Osteoblast (primary cell): ENCODE results near the gene KRTAP10-1. TPM values are rescaled to one million over a fixed set of nuclear protein-coding genes. Genes with fewer than 3 reads are reported as not detected.

ENCODE experiments used
- DNase-seq: peaks from one replicate; pipeline ENCODE4 v3.0.0; 2011; ENCODE audit warnings: low spot score, mixed read lengths; ENCODE audit not compliant: insufficient read length; ENCODE audit errors: missing footprints
- H2AFZ ChIP-seq: 2 replicates; pipeline ENCODE4 v1.6.0; 2011; ENCODE audit warnings: mild to moderate bottlenecking, low read length
- H3K27ac ChIP-seq: 2 replicates; pipeline ENCODE4 v1.5.1; 2011; ENCODE audit warnings: mild to moderate bottlenecking, low read depth, low read length, moderate library complexity
- H3K27me3 ChIP-seq: 2 replicates; pipeline ENCODE4 v1.6.0; 2012; ENCODE audit warnings: mild to moderate bottlenecking, control low read depth, inconsistent platforms, low read length, moderate library complexity; ENCODE audit not compliant: insufficient read depth
- H3K36me3 ChIP-seq: 2 replicates; pipeline ENCODE4 v1.5.1; 2011; ENCODE audit warnings: mild to moderate bottlenecking, low read length, control low read depth, moderate library complexity; ENCODE audit not compliant: insufficient read depth
- H3K4me1 ChIP-seq: 2 replicates; pipeline ENCODE4 v1.5.1; 2011; ENCODE audit warnings: mild to moderate bottlenecking, low read length, control low read depth, moderate library complexity; ENCODE audit not compliant: insufficient read depth
- H3K4me2 ChIP-seq: 2 replicates; pipeline ENCODE4 v1.6.0; 2011; ENCODE audit warnings: mild to moderate bottlenecking, low read length; ENCODE audit not compliant: insufficient read depth
- H3K4me3 ChIP-seq: fragments of 200-600 bp; sonication (generic); 3 replicates; pipeline ENCODE4 v1.5.1; 2012; ENCODE audit warnings: mild to moderate bottlenecking, low read length, inconsistent platforms; ENCODE audit not compliant: insufficient read depth
- H3K79me2 ChIP-seq: 2 replicates; pipeline ENCODE4 v1.6.0; 2012; ENCODE audit warnings: mild to moderate bottlenecking, low read length, control low read depth, inconsistent platforms; ENCODE audit not compliant: insufficient read depth
- H3K9me3 ChIP-seq: 2 replicates; pipeline ENCODE4 v1.5.1; 2011; ENCODE audit warnings: low read depth, low read length, control low read depth
- H4K20me1 ChIP-seq: 2 replicates; pipeline ENCODE4 v1.6.0; 2012; ENCODE audit warnings: mild to moderate bottlenecking, low read length, control low read depth; ENCODE audit not compliant: insufficient read depth
- total RNA-seq: library from RNA; depleted of rRNA; stranded (reverse); fragments of >200 nt; gene quantifications from 2 replicates; pipeline ENCODE4 v1.2.3, GENCODE V29; 2012
- TF ChIP-seq, protein P1 (sequence below): IDR thresholded peaks from 2 replicates; pipeline ENCODE4 v1.5.1; 2011; ENCODE audit warnings: mild to moderate bottlenecking, low read depth, low read length, moderate library complexity; ENCODE audit errors: extremely low read depth

KRTAP10-1 gene
- total RNA-seq, 1 donor: not detected

- no peak for DNase-seq
- TF ChIP-seq, protein P1, sequence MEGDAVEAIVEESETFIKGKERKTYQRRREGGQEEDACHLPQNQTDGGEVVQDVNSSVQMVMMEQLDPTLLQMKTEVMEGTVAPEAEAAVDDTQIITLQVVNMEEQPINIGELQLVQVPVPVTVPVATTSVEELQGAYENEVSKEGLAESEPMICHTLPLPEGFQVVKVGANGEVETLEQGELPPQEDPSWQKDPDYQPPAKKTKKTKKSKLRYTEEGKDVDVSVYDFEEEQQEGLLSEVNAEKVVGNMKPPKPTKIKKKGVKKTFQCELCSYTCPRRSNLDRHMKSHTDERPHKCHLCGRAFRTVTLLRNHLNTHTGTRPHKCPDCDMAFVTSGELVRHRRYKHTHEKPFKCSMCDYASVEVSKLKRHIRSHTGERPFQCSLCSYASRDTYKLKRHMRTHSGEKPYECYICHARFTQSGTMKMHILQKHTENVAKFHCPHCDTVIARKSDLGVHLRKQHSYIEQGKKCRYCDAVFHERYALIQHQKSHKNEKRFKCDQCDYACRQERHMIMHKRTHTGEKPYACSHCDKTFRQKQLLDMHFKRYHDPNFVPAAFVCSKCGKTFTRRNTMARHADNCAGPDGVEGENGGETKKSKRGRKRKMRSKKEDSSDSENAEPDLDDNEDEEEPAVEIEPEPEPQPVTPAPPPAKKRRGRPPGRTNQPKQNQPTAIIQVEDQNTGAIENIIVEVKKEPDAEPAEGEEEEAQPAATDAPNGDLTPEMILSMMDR: no peak
- H3K9me3 ChIP-seq: peaks cover 14% of the 10 kb centered on the region
- H3K27me3 ChIP-seq: peaks cover 12% of the 10 kb centered on the region
- H3K27ac ChIP-seq: no peak overlapping the region
- H3K4me2 ChIP-seq: no peak overlapping the region
- H2AFZ ChIP-seq: no peak overlapping the region
- H3K36me3 ChIP-seq: no peaks in the 10 kb centered on the region
- no peaks in the 10 kb centered on the region for H3K4me1 ChIP-seq
- no peaks in the 10 kb centered on the region for H3K79me2 ChIP-seq
- H3K4me3 ChIP-seq: no peak overlapping the region
- H4K20me1 ChIP-seq: no peaks in the 10 kb centered on the region
Observed at GRCh38 chr21:44494956-44495355, 45.0 kb downstream of the KRTAP10-1 start.

DNA sequence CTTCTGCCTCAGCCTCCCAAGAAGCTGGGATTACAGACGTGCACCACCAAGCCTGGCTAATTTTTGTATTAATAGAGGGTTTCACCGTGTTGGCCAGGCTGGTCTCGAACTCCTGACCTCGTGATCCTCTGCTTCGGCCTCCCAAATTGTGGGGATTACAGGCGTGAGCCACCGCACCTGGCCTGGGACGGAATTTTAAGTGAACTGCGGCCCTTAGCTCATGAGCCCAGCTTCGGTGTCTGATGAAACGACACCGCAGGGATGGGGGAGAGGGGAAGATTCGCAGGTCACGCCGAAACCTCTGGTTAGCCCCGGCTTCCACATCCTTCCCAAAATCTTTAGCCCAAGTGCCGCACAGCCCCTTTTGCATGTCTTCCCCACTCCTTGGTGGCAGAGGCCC, 45.6 kb downstream of the KRTAP10-1 start:
- TF ChIP-seq, protein P1: no peak
- no peaks in the 10 kb centered on the region for H3K79me2 ChIP-seq
- peaks cover 12% of the 10 kb centered on the region for H3K27me3 ChIP-seq
- no peaks in the 10 kb centered on the region for H3K36me3 ChIP-seq
- H2AFZ ChIP-seq: no peak overlapping the region
- no peak overlapping the region for H3K4me3 ChIP-seq
- H3K9me3 ChIP-seq: peaks cover 14% of the 10 kb centered on the region
- no peak for DNase-seq
- H3K4me2 ChIP-seq: no peak overlapping the region
- H3K27ac ChIP-seq: no peak overlapping the region
- H3K4me1 ChIP-seq: no peaks in the 10 kb centered on the region
- H4K20me1 ChIP-seq: no peaks in the 10 kb centered on the region

- Histone ChIP-seq H3K79me2 (no peaks in the 10 kb centered on the region), H3K4me2 (no peak overlapping the region), H3K4me1 (no peaks in the 10 kb centered on the region), H3K9me3 (peaks cover 14% of the 10 kb centered on the region), H2AFZ (no peak overlapping the region), H3K27ac (no peak overlapping the region), H3K27me3 (peaks cover 12% of the 10 kb centered on the region), H3K36me3 (no peaks in the 10 kb centered on the region), H3K4me3 (no peak overlapping the region), H4K20me1 (no peaks in the 10 kb centered on the region)
- TF ChIP-seq, protein P1: no peak
- DNase-seq: peak; percentile 27
Observed at GRCh38 chr21:44492567-44493385, 47.2 kb downstream of the KRTAP10-1 start.

GRCh38 chr21:44490816-44491215, 49.2 kb downstream of the KRTAP10-1 start:
- H3K36me3 ChIP-seq: no peaks in the 10 kb centered on the region

More at GRCh38 chr21:44490816-44491215, 49.2 kb downstream of the KRTAP10-1 start:
- Histone ChIP-seq H4K20me1 (no peaks in the 10 kb centered on the region), H3K79me2 (no peaks in the 10 kb centered on the region), H3K4me2 (no peak overlapping the region), H3K4me1 (no peaks in the 10 kb centered on the region), H3K4me3 (no peak overlapping the region), H3K9me3 (peaks cover 14% of the 10 kb centered on the region), H3K27ac (no peak overlapping the region), H2AFZ (no peak overlapping the region), H3K27me3 (peaks cover 2% of the 10 kb centered on the region)
- peak; percentile 50 for DNase-seq
- TF ChIP-seq, protein P1: no peak
